DOHH2 (cell line): ENCODE data around the gene NDUFS3.

Experiments
- H3F3A ChIP-seq: fragments of 200-600 bp; sonication (generic), shearing (Covaris generic); 2 replicates; pipeline ENCODE4 v1.6.0; 2016; ENCODE audit warnings: antibody characterized with exemption, mild to moderate bottlenecking; ENCODE audit not compliant: control insufficient read depth, insufficient read depth
- H3K27ac ChIP-seq: fragments of 200-600 bp; sonication (generic); 2 replicates; pipeline ENCODE4 v1.5.1; 2014; ENCODE audit warnings: low read depth, mild to moderate bottlenecking, low read length, moderate library complexity
- H3K27me3 ChIP-seq: fragments of 200-600 bp; sonication (generic); 2 replicates; pipeline ENCODE4 v1.6.1; 2014; ENCODE audit warnings: mild to moderate bottlenecking, low read length, mixed read lengths; ENCODE audit not compliant: control insufficient read depth
- H3K36me3 ChIP-seq: fragments of 200-600 bp; sonication (generic); 2 replicates; pipeline ENCODE4 v1.6.1; 2014; ENCODE audit warnings: mild to moderate bottlenecking, low read length, moderate library complexity, mixed read lengths; ENCODE audit not compliant: control insufficient read depth
- H3K4me1 ChIP-seq: fragments of 200-600 bp; sonication (generic); 2 replicates; pipeline ENCODE4 v1.6.1; 2014; ENCODE audit warnings: mild to moderate bottlenecking, low read length, mixed read lengths; ENCODE audit not compliant: control insufficient read depth
- H3K4me2 ChIP-seq: fragments of 200-600 bp; sonication (generic); 2 replicates; pipeline ENCODE4 v1.6.0; 2014; ENCODE audit warnings: mild to moderate bottlenecking, low read length, moderate library complexity
- H3K4me3 ChIP-seq: fragments of 200-600 bp; sonication (generic); 2 replicates; pipeline ENCODE4 v1.5.1; 2014; ENCODE audit warnings: mild to moderate bottlenecking, low read length, mixed read lengths
- H3K79me2 ChIP-seq: fragments of 200-600 bp; sonication (generic); 2 replicates; pipeline ENCODE4 v1.6.1; 2014; ENCODE audit warnings: mild to moderate bottlenecking, low read length, mixed read lengths; ENCODE audit not compliant: control insufficient read depth
- H3K9me2 ChIP-seq: fragments of 200-600 bp; sonication (generic); replicated peaks from 2 replicates; pipeline ENCODE4 v1.6.1; 2014; ENCODE audit warnings: mild to moderate bottlenecking, low read length, mixed read lengths; ENCODE audit not compliant: control insufficient read depth
- H3K9me3 ChIP-seq: fragments of 200-600 bp; sonication (generic); 2 replicates; pipeline ENCODE4 v1.6.1; 2014; ENCODE audit warnings: antibody characterized with exemption, low read length, mixed read lengths; ENCODE audit not compliant: control insufficient read depth, insufficient read depth
- H4K20me1 ChIP-seq: fragments of 200-600 bp; sonication (generic); 2 replicates; pipeline ENCODE4 v1.6.0; 2014; ENCODE audit warnings: low read depth, mild to moderate bottlenecking, antibody characterized with exemption, low read length, moderate library complexity; ENCODE audit not compliant: control insufficient read depth, insufficient read depth
- CTCF ChIP-seq: fragments of 200-600 bp; sonication (generic); IDR thresholded peaks from one replicate; pipeline ENCODE4 v1.5.1; 2014; ENCODE audit warnings: antibody characterized with exemption, mild to moderate bottlenecking, low read depth, low read length; ENCODE audit not compliant: poor library complexity, severe bottlenecking
- EZH2phosphoT487 ChIP-seq: fragments of 200-600 bp; sonication (generic); IDR thresholded peaks from 2 replicates; pipeline ENCODE4 v1.6.1; 2017; ENCODE audit warnings: borderline replicate concordance, mild to moderate bottlenecking, antibody characterized with exemption, low read length, moderate library complexity, mixed read lengths

Gene NDUFS3

DNA sequence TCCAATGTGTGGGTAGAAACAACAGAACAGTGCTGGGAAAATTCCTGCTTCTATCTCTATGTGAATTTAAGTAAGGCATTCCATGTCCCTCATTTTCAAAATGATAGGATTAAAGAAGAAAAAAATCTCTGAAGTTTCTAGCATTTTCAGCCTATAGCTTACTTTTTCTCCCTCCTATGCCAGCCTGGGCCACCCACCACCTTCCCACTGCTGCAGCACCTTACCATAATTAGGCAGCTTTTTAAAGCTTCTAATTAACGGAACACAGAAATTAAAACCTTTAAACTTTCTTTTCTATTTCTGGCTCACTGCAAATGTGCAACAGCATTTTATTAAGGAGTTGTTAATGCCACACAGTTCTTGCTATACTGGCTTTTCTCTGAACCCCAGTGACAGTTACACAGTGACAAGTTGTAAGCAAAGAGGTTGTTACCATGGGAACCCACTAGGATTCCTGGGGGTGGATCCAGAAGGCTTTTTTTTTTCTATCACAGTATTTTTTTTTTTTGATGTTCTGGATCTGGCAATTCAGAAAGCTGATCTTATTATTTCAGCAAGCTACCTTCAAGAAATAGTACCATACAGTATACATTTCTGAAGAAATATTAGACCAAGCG is 46.2 kb upstream of the NDUFS3 start:
- H3K9me3 ChIP-seq, result no peaks in the 10 kb centered on the region
- no peak overlapping the region for H3K27ac ChIP-seq
- no peak for TF ChIP-seq CTCF
- no peak for TF ChIP-seq EZH2phosphoT487
- H3F3A ChIP-seq, result peaks cover 4% of the 10 kb centered on the region; the same call in 1 of the 2 replicates
- peaks cover 100% of the 10 kb centered on the region for H3K79me2 ChIP-seq
- no peak overlapping the region for H3K4me3 ChIP-seq
- H3K4me1 ChIP-seq, result peaks cover 37% of the 10 kb centered on the region
- no peaks in the 10 kb centered on the region for H3K27me3 ChIP-seq
- H3K9me2 ChIP-seq, result no peaks in the 10 kb centered on the region
- peaks cover 36% of the 10 kb centered on the region for H3K36me3 ChIP-seq
- H3K4me2 ChIP-seq, result no peak overlapping the region
- peaks cover 30% of the 10 kb centered on the region for H4K20me1 ChIP-seq

DNA sequence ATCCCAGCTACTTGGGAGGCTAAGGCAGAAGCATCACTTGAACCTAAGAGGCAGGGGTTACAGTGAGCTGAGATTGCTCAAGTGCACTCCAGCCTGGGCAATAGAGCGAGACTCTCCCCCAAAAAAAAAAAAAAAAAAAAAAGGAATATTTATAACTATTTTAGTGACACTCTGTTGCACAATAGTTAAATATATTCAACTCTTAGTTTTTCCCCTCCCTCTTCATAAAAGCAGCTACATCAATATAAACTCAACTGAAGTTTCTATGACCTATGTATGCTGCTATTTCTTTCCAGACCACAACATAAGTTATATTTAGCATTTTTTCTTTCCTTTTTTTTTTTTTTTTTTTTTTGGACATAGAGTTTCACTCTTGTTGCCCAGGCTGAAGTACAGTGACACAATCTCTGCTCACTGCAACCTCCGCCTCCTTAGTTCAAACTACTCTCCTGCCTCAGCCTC is 45.2 kb upstream of the NDUFS3 start:
- Histone ChIP-seq H3K9me3 (no peaks in the 10 kb centered on the region), H3F3A (peaks cover 4% of the 10 kb centered on the region), H4K20me1 (peaks cover 21% of the 10 kb centered on the region), H3K36me3 (peaks cover 39% of the 10 kb centered on the region), H3K4me2 (0 out of 2 replicates have a peak overlapping the region, but pooled peaks have one; percentile 24), H3K27me3 (no peaks in the 10 kb centered on the region), H3K79me2 (peaks cover 100% of the 10 kb centered on the region), H3K4me3 (no peak overlapping the region), H3K4me1 (peaks cover 37% of the 10 kb centered on the region), H3K27ac (no peak overlapping the region), H3K9me2 (no peaks in the 10 kb centered on the region)
- TF ChIP-seq CTCF (no peak), EZH2phosphoT487 (no peak)

DNA sequence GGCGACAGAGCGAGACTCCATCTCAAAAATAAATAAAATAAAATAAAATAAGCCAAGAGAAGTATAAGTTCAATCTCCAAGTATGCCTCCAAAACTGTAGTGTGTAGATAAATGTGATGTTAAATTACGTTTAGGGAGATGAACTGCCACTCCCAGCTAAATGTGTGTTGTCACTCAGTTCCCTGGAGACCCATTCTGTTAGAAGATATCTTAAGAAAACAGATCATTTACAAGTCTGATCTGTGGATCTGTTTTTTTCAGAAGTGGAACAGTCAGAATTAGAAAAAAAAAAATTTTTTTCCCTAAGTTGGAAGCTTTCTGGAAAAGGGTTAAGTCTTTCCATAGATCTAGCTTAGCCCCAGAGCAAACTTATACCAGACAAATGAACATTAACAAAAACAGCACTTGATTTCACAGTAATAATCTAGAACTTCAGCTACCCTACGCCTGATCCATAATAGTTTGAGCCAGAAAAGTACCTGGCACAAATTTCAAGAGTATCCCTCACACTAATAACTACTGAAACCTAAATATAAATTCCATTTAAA is 44.1 kb upstream of the NDUFS3 start:
- no peak overlapping the region for H3K4me3 ChIP-seq
- H3K27me3 ChIP-seq, result no peaks in the 10 kb centered on the region
- peaks cover 4% of the 10 kb centered on the region for H3F3A ChIP-seq
- H3K4me2 ChIP-seq, result peak overlapping the region; percentile 35
- peaks cover 41% of the 10 kb centered on the region for H3K4me1 ChIP-seq
- no peaks in the 10 kb centered on the region for H3K9me2 ChIP-seq
- TF ChIP-seq EZH2phosphoT487 (no peak), CTCF (no peak)
- H3K27ac ChIP-seq, result no peak overlapping the region
- peaks cover 39% of the 10 kb centered on the region for H3K36me3 ChIP-seq
- peaks cover 100% of the 10 kb centered on the region for H3K79me2 ChIP-seq
- H3K9me3 ChIP-seq, result no peaks in the 10 kb centered on the region
- H4K20me1 ChIP-seq, result peaks cover 24% of the 10 kb centered on the region
